WERI-Rb-1 (cell line): ENCODE data around the gene ATP11A.

ENCODE experiments used
- DNase-seq: peaks from one replicate; pipeline ENCODE4 v3.0.0-alpha.2; 2020
- H3K27ac ChIP-seq: fragments of 250-450 bp; sonication (Bioruptor Pico); 2 replicates; pipeline ENCODE4 v1.5.1; 2020; ENCODE audit warnings: mild to moderate bottlenecking, moderate library complexity
- H3K27me3 ChIP-seq: fragments of 250-450 bp; sonication (Bioruptor Pico); 2 replicates; pipeline ENCODE4 v1.5.1; 2021; ENCODE audit warnings: mild to moderate bottlenecking, low read depth, moderate library complexity; ENCODE audit not compliant: insufficient read depth, severe bottlenecking
- H3K36me3 ChIP-seq: fragments of 250-450 bp; sonication (Bioruptor Pico); 2 replicates; pipeline ENCODE4 v1.5.1; 2020; ENCODE audit warnings: mild to moderate bottlenecking, moderate library complexity
- H3K4me3 ChIP-seq: 2 replicates; pipeline ENCODE4 v1.5.1; 2011; ENCODE audit warnings: low read depth, mild to moderate bottlenecking, control low read depth, low read length
- H3K9me3 ChIP-seq: fragments of 250-450 bp; sonication (Bioruptor Pico); 2 replicates; pipeline ENCODE4 v1.5.1; 2021; ENCODE audit warnings: mild to moderate bottlenecking, moderate library complexity; ENCODE audit not compliant: severe bottlenecking
- CTCF ChIP-seq: IDR thresholded peaks from 2 replicates; pipeline ENCODE4 v1.5.1; 2011; ENCODE audit warnings: low read depth, mild to moderate bottlenecking, control low read depth, inconsistent platforms, low read length

The ATP11A gene

GRCh38 chr13:112814905-112815585 is 125.2 kb downstream of the ATP11A start:
- no peaks in the 10 kb centered on the region for H3K27me3 ChIP-seq
- peaks cover 8% of the 10 kb centered on the region for H3K9me3 ChIP-seq
- H3K4me3 ChIP-seq = no peak overlapping the region
- H3K27ac ChIP-seq = no peak overlapping the region
- H3K36me3 ChIP-seq = peaks cover 38% of the 10 kb centered on the region
- no peak for DNase-seq
- no peak for TF ChIP-seq CTCF

- H3K4me3 ChIP-seq = no peak overlapping the region
- H3K27me3 ChIP-seq = no peaks in the 10 kb centered on the region
- peaks cover 8% of the 10 kb centered on the region for H3K9me3 ChIP-seq
- DNase-seq = no peak
- TF ChIP-seq CTCF = no peak
- peaks cover 45% of the 10 kb centered on the region for H3K36me3 ChIP-seq
- no peak overlapping the region for H3K27ac ChIP-seq
These were observed 126.0 kb downstream of the ATP11A start for GRCh38 chr13:112815871-112816270.

GRCh38 chr13:112818040-112818697 is 128.3 kb downstream of the ATP11A start:
- peaks cover 47% of the 10 kb centered on the region for H3K36me3 ChIP-seq
- TF ChIP-seq CTCF = no peak

GRCh38 chr13:112818698-112819045 is 128.8 kb downstream of the ATP11A start:
- no peak for DNase-seq
- Histone ChIP-seq H3K36me3 (peaks cover 51% of the 10 kb centered on the region), H3K27ac (no peak overlapping the region), H3K4me3 (no peak overlapping the region), H3K9me3 (peaks cover 8% of the 10 kb centered on the region), H3K27me3 (no peaks in the 10 kb centered on the region)
- no peak for TF ChIP-seq CTCF

More at GRCh38 chr13:112818040-112818697, 128.3 kb downstream of the ATP11A start:
- no peaks in the 10 kb centered on the region for H3K27me3 ChIP-seq
- peaks cover 8% of the 10 kb centered on the region for H3K9me3 ChIP-seq
- H3K4me3 ChIP-seq = no peak overlapping the region
- H3K27ac ChIP-seq = no peak overlapping the region
- DNase-seq = no peak

- no peak for DNase-seq
- Histone ChIP-seq H3K9me3 (peaks cover 8% of the 10 kb centered on the region), H3K27ac (no peak overlapping the region), H3K4me3 (no peak overlapping the region), H3K27me3 (no peaks in the 10 kb centered on the region), H3K36me3 (peaks cover 56% of the 10 kb centered on the region)
- TF ChIP-seq CTCF = no peak
These were observed 129.3 kb downstream of the ATP11A start for GRCh38 chr13:112819111-112819510.
